VCaP (cell line): ENCODE data around the gene CEP68.
"Not testable (repeated sequence)": the region's sequence is repeated elsewhere in the genome, so short reads cannot be mapped to it uniquely, and the experiment has no call there.

ENCODE experiments used
- H3K27ac ChIP-seq: fragments of 450-650 bp; 2 replicates; pipeline ENCODE4 v1.5.1; 2017
- TF ChIP-seq, protein P1 (sequence below): fragments of 450-650 bp; conservative IDR thresholded peaks from 2 replicates; pipeline ENCODE4 v1.5.1; 2017; ENCODE audit warnings: mild to moderate bottlenecking, moderate library complexity

The CEP68 gene

GRCh38 chr2:65019675-65020195 is 36.5 kb upstream of the CEP68 start:
- no peak overlapping the region for H3K27ac ChIP-seq

DNA sequence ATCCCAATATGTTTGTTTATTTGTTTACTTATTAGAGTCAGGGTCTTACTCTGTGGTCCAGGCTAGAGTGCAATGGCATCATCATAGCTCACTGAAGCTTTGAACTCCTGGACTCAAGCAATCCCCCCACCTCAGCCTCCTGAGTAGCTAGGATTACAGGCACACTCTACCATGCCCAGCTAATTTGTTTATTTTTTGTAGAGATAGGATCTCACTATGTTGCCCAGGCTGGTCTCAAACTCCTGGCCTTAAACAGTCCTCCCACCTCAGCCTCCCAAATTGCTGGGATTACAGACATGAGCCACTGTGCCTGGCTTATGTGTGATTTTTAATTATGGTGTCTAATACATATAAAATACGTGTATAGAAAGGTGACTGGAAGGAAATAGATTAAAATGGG is 36.0 kb upstream of the CEP68 start:
- not testable (repeated sequence) for H3K27ac ChIP-seq

More at GRCh38 chr2:65019675-65020195, 36.5 kb upstream of the CEP68 start:
- TF ChIP-seq, protein P1, sequence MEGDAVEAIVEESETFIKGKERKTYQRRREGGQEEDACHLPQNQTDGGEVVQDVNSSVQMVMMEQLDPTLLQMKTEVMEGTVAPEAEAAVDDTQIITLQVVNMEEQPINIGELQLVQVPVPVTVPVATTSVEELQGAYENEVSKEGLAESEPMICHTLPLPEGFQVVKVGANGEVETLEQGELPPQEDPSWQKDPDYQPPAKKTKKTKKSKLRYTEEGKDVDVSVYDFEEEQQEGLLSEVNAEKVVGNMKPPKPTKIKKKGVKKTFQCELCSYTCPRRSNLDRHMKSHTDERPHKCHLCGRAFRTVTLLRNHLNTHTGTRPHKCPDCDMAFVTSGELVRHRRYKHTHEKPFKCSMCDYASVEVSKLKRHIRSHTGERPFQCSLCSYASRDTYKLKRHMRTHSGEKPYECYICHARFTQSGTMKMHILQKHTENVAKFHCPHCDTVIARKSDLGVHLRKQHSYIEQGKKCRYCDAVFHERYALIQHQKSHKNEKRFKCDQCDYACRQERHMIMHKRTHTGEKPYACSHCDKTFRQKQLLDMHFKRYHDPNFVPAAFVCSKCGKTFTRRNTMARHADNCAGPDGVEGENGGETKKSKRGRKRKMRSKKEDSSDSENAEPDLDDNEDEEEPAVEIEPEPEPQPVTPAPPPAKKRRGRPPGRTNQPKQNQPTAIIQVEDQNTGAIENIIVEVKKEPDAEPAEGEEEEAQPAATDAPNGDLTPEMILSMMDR: no peak

GRCh38 chr2:65020943-65021528 is 35.2 kb upstream of the CEP68 start:
- TF ChIP-seq, protein P1: no peak
- H3K27ac ChIP-seq: no peak overlapping the region

GRCh38 chr2:65021709-65022108 is 34.5 kb upstream of the CEP68 start:
- no peak overlapping the region for H3K27ac ChIP-seq
- TF ChIP-seq, protein P1: no peak

DNA sequence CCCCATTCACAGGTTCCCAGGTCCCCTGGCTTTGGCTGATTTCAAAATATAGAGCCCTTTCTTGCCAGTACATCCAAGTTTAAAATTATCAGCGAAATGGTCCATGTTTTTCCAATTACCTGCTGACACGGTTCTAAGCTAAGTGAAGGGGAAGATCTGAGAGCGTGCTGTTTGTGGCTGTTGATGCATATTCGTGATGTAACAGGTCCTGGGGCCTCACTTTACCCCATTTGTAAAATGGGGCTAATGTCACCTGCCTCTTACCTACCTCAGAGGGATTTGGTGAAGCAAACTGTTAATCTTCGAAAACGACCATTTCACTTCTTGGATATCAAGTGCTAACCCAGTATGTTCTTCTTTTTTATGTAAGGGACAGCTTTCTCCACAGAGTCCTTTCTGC is 34.0 kb upstream of the CEP68 start:
- H3K27ac ChIP-seq: no peak overlapping the region

GRCh38 chr2:65023742-65024141 is 32.5 kb upstream of the CEP68 start:
- TF ChIP-seq, protein P1: no peak
- H3K27ac ChIP-seq: no peak overlapping the region

More for the DNA sequence above, 34.0 kb upstream of the CEP68 start:
- TF ChIP-seq, protein P1: no peak

DNA sequence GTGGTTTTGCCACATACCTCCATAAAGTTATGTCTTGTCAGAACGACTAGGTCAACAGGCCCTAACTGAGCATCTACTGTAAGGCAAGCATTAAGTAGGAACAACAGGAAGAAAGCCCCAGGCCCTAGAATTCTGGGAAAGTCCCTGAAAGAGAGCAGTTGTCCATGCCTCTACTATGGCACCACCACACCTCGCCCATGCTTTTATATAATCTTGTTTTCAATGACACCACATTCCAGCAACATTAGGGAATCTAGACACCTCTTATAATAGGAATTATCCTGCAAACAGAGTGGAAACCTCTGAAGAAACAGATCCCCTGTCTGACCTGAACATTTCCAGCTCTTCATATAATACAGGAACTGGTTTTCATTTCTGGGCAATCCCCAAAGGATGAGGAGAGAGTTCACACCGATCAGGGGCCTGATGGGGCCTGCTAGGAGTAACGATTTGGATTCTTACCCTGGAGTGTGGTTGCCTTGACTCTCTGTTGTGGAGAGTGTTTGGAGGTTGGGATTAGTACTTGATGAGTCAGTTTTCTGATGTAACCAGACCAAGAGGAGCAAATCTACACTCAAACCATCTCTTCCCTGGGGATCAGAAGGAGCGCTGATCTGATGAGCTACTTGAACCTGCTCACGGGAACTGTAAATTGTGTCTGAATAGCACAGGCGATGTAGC is 31.9 kb upstream of the CEP68 start:
- no peak overlapping the region for H3K27ac ChIP-seq
- TF ChIP-seq, protein P1: no peak
